GM18951 (cell line): Measurements from ENCODE around the gene BAZ1A.

ENCODE experiments used
- POLR2A ChIP-seq: IDR thresholded peaks from 4 replicates; pipeline ENCODE4 v1.6.1; 2011; ENCODE audit warnings: mild to moderate bottlenecking; ENCODE audit not compliant: insufficient read length, insufficient read depth; ENCODE audit errors: extremely low read depth
- in situ Hi-C: fragments of 300-500 bp; cut with MboI; formaldehyde crosslinking; loops from one replicate; pipeline ENCODE4 v1.12.0; 2022; ENCODE audit warnings: low sequenced_read_pairs, mixed read lengths, inconsistent platforms; ENCODE audit not compliant: unreplicated experiment

Gene BAZ1A

GRCh38 chr14:34794941-34795340 lies 80.2 kb downstream of the BAZ1A start:
- TF ChIP-seq POLR2A: no peak
- in situ Hi-C loops: no loop called here

DNA sequence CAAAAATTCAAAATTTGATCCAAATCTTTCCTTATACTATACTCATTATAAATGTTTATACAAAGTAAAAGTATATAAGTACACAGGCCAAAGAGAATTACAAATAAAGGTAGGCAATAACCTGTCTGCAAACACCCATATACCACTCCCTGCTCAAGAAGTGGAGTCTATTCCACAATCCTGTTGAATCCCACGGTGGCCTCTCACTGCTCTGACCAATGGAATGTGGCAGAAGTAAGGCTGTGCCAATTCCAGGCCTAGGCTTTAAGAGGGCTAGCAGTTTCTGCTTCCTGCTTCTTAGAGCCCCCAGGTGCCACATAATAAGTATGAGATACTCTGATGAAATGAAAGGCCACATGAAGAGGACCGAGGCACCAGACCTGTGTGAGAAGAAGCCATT lies 80.9 kb downstream of the BAZ1A start:
- in situ Hi-C loops: no loop called here
- no peak for TF ChIP-seq POLR2A

GRCh38 chr14:34792598-34792997 lies 82.6 kb downstream of the BAZ1A start:
- TF ChIP-seq POLR2A: no peak
- in situ Hi-C loops: no loop called here

DNA sequence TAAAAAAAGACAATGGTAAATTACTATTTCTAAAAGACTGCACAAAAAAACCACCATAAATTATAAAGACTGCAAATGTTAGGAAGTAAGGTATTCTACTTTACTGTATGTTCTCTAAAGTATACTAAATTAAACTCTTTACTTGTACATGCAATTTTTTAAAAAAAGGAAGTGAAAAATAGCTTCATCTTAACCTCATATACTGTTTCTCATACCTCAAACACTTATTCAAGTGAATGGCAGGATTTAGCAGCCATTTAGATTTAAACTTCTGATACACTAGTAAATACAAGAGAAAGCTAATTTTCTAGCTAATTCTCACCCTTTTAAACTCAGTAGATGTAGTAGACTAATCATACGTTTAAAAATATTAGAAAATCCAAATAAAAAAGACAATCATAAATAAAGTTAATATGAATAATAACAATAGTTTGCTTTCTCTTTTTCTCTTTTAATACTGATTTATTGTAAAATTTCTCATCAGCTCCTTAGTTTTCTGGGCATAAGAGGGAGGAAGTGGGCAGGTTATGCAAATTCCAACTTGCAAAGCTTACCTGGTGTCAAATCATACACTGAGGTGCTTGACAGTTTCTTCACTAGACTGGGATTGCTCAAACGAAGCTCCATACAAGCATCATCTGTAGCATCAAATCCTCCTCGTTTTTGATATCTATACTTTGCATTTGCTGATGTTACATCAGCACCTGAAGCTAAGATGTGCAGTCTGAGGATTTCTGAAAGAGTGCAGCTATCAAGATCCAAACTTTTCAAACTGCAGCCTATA lies 89.7 kb downstream of the BAZ1A start:
- in situ Hi-C loops: no loop called here
- no peak for TF ChIP-seq POLR2A

GRCh38 chr14:34782031-34782430 lies 93.1 kb downstream of the BAZ1A start:
- no peak for TF ChIP-seq POLR2A
- in situ Hi-C loops: no loop called here

GRCh38 chr14:34781242-34781641 lies 93.9 kb downstream of the BAZ1A start:
- TF ChIP-seq POLR2A: no peak
- in situ Hi-C loops: no loop called here

GRCh38 chr14:34780646-34781045 lies 94.5 kb downstream of the BAZ1A start:
- in situ Hi-C loops: no loop called here
- TF ChIP-seq POLR2A: no peak

DNA sequence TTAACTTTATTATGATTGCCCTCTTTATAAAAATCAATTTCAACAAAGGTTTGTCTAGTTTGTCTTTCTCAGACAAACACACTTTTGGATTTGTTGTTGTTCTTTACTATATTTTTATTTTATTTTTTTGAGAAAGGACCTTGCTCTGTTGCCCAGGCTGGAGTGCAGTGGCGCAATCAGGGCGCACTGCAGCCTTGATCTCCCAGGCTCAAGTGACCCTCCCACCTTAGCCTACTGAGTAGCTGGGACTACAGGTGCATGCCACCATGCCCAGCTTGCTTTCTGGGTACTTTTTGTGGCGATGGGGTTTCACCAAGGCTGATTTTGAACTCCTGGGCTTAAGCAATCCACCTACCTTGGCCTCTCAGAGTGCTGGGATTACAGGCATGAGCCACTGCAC lies 96.4 kb downstream of the BAZ1A start:
- in situ Hi-C loops: no loop called here
- no peak for TF ChIP-seq POLR2A

DNA sequence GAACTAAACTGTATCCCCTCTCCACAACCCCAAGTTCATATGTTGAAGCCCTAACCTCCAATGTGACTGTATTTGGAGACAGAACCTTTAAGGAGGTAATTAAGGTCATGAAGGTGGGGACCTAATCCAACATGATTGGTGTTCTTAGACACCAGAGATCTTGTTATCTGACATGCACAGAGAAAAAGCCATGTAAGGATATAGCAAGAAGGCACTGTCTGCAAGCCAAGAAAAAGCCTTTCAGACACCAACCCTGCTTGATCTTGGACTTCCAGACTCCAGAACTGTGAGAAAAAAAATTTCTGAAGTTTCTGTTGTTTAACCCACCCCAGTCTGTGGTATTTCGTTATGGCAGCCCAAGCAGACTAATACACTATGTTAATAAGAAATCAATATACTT lies 98.5 kb downstream of the BAZ1A start:
- no peak for TF ChIP-seq POLR2A
- in situ Hi-C loops: no loop called here

DNA sequence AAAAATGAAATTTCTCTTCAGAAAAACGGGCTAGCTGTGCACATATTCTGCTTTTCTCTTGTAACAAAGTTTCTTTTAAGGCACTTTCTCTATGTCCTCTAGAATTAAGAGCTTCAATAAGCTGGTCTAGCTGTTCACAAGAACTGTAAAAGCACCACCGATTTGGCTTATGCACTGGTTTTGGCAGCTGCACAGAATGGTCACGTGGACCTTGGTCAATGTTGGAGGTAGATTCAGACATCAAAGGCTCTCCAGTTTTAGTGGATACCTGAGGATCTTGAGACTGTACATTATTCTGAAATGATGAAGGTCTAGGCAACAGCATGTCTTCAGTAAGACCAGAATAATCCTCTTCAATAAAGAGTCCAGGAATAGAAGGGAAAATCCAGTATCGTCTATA lies 99.2 kb downstream of the BAZ1A start:
- in situ Hi-C loops: no loop called here
- TF ChIP-seq POLR2A: no peak

GRCh38 chr14:34775342-34775741 lies 99.8 kb downstream of the BAZ1A start:
- no peak for TF ChIP-seq POLR2A
- in situ Hi-C loops: no loop called here

- in situ Hi-C loops: no loop called here
- TF ChIP-seq POLR2A: no peak
Measured at GRCh38 chr14:34770901-34771300, 104.3 kb downstream of the BAZ1A start.

DNA sequence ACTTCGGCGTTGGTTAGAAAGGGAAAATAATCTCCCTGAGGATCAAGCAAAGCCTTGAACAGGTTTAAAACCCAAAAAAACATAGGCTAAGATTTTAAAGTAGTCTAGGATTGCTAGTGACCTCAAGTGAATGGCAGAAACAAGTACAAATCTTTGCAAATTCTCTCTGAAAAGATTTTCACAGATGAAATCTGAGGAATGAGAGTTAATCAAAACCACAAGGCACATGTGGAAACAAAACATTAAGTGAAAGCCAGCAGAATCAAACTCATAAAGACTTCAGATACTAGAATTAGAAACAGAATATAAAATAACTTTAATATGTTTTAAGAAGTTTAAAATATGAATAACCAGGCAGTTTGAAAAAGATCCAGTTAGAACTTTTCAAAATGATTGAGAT lies 108.6 kb downstream of the BAZ1A start:
- in situ Hi-C loops: no loop called here
- TF ChIP-seq POLR2A: no peak

DNA sequence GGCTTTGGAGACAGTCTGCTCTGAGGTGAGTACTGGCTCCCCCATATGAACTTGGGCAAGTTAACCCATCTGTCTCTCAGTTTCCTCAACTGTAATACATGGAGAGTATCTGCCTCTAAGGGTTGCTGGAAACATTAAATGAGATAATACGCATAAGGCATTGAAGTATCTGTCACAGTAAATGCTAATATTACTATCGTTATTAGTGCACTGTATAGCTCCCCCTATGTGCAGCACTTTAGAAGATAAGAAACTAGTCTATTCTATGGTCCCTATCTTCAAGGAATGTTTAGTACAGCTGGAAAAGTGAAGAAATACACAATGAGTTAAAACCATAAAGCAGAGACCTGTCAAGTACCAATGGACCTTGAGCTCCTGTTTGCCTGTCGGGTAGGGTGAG lies 109.1 kb downstream of the BAZ1A start:
- in situ Hi-C loops: no loop called here
- no peak for TF ChIP-seq POLR2A

DNA sequence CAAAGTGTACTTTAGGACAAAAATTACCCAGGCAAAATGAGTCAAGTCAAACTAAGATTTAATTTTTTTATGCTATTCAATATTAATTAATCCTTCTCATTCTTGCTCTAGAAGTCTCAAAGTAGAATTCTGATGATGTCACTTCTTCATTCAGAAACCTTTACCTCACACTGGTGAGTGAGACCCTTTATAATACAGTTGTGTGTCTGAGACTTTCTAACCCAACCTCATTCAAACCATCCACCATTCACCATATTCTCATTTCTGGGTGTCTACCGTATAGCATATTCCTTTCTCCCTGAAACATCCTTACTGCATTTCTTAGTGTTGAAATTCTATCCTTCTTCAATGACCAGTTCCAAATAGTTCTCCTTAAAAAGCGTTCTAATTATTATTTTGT lies 119.9 kb downstream of the BAZ1A start:
- TF ChIP-seq POLR2A: no peak
- in situ Hi-C loops: no loop called here
